ENCODE results near the gene MEGF6. TPM values are rescaled to one million over a fixed set of nuclear protein-coding genes. Genes with fewer than 3 reads are reported as not detected.
"Not testable (repeated sequence)": the region's sequence is repeated elsewhere in the genome, so short reads cannot be mapped to it uniquely, and the experiment has no call there.

The MEGF6 gene
- total RNA-seq, 1 donor from 2014 or later, result 198 TPM

GRCh38 chr1:3585940-3586568, 25.3 kb downstream of the MEGF6 start:
- Mint-ChIP-seq H3K4me1 (ENCODE audit: unreplicated experiment) (peaks cover 26% of the 10 kb centered on the region), H3K9me3 (ENCODE audit: unreplicated experiment) (no peaks in the 10 kb centered on the region), H3K27ac (ENCODE audit: unreplicated experiment) (no peak overlapping the region), H3K27me3 (ENCODE audit: unreplicated experiment) (peaks cover 19% of the 10 kb centered on the region), H3K36me3 (ENCODE audit: low read depth, unreplicated experiment) (peaks cover 19% of the 10 kb centered on the region), H3K4me3 (ENCODE audit: unreplicated experiment) (no peak overlapping the region)
- TF ChIP-seq CTCF (IDR thresholded peaks at IDR 0.05; ENCODE audit: unreplicated experiment), result no peak
- no peak for DNase-seq (ENCODE audit: low spot score)

- peaks cover 19% of the 10 kb centered on the region for H3K27me3 Mint-ChIP-seq (ENCODE audit: unreplicated experiment)
- not testable (repeated sequence) for H3K4me3 Mint-ChIP-seq (ENCODE audit: unreplicated experiment); H3K9me3 Mint-ChIP-seq (ENCODE audit: unreplicated experiment); H3K27ac Mint-ChIP-seq (ENCODE audit: unreplicated experiment); DNase-seq (ENCODE audit: low spot score)
- peaks cover 19% of the 10 kb centered on the region for H3K36me3 Mint-ChIP-seq (ENCODE audit: low read depth, unreplicated experiment)
- peaks cover 25% of the 10 kb centered on the region for H3K4me1 Mint-ChIP-seq (ENCODE audit: unreplicated experiment)
Measured at GRCh38 chr1:3585353-3585868, 25.9 kb downstream of the MEGF6 start.

GRCh38 chr1:3584915-3585314, 26.4 kb downstream of the MEGF6 start:
- Mint-ChIP-seq H3K27ac (ENCODE audit: unreplicated experiment) (no peak overlapping the region), H3K9me3 (ENCODE audit: unreplicated experiment) (no peaks in the 10 kb centered on the region), H3K4me1 (ENCODE audit: unreplicated experiment) (peaks cover 25% of the 10 kb centered on the region), H3K27me3 (ENCODE audit: unreplicated experiment) (peaks cover 19% of the 10 kb centered on the region), H3K36me3 (ENCODE audit: low read depth, unreplicated experiment) (peaks cover 19% of the 10 kb centered on the region), H3K4me3 (ENCODE audit: unreplicated experiment) (no peak overlapping the region)
- no peak for DNase-seq (ENCODE audit: low spot score)
- TF ChIP-seq CTCF (IDR thresholded peaks at IDR 0.05; ENCODE audit: unreplicated experiment), result no peak

- not testable (repeated sequence) for H3K4me3 Mint-ChIP-seq (ENCODE audit: unreplicated experiment); H3K9me3 Mint-ChIP-seq (ENCODE audit: unreplicated experiment); H3K27ac Mint-ChIP-seq (ENCODE audit: unreplicated experiment); DNase-seq (ENCODE audit: low spot score)
- peaks cover 28% of the 10 kb centered on the region for H3K4me1 Mint-ChIP-seq (ENCODE audit: unreplicated experiment)
- peaks cover 11% of the 10 kb centered on the region for H3K36me3 Mint-ChIP-seq (ENCODE audit: low read depth, unreplicated experiment)
- H3K27me3 Mint-ChIP-seq (ENCODE audit: unreplicated experiment), result peaks cover 18% of the 10 kb centered on the region
Measured at GRCh38 chr1:3583751-3584150, 27.6 kb downstream of the MEGF6 start.

GRCh38 chr1:3581296-3582036, 29.8 kb downstream of the MEGF6 start:
- DNase-seq (ENCODE audit: low spot score), result peak; percentile 49
- peaks cover 15% of the 10 kb centered on the region for H3K27me3 Mint-ChIP-seq (ENCODE audit: unreplicated experiment)
- peaks cover 29% of the 10 kb centered on the region for H3K4me1 Mint-ChIP-seq (ENCODE audit: unreplicated experiment)
- peaks cover 5% of the 10 kb centered on the region for H3K36me3 Mint-ChIP-seq (ENCODE audit: low read depth, unreplicated experiment)
- H3K27ac Mint-ChIP-seq (ENCODE audit: unreplicated experiment), result peak overlapping the region; percentile 73
- TF ChIP-seq CTCF (IDR thresholded peaks at IDR 0.05; ENCODE audit: unreplicated experiment), result no peak
- H3K4me3 Mint-ChIP-seq (ENCODE audit: unreplicated experiment), result no peak overlapping the region
- H3K9me3 Mint-ChIP-seq (ENCODE audit: unreplicated experiment), result no peaks in the 10 kb centered on the region

GRCh38 chr1:3580231-3580630, 31.1 kb downstream of the MEGF6 start:
- Mint-ChIP-seq H3K4me1 (ENCODE audit: unreplicated experiment) (peaks cover 29% of the 10 kb centered on the region), H3K27ac (ENCODE audit: unreplicated experiment) (no peak overlapping the region), H3K36me3 (ENCODE audit: low read depth, unreplicated experiment) (peaks cover 7% of the 10 kb centered on the region), H3K4me3 (ENCODE audit: unreplicated experiment) (no peak overlapping the region), H3K27me3 (ENCODE audit: unreplicated experiment) (peaks cover 15% of the 10 kb centered on the region), H3K9me3 (ENCODE audit: unreplicated experiment) (no peaks in the 10 kb centered on the region)
- no peak for DNase-seq (ENCODE audit: low spot score)
- TF ChIP-seq CTCF (IDR thresholded peaks at IDR 0.05; ENCODE audit: unreplicated experiment), result no peak

Data from endothelial cell (in vitro differentiated cells).